LoVo (cell line): Measurements from ENCODE around the gene CORO7.

Source experiments
- DNase-seq: peaks from one replicate; pipeline ENCODE4 v3.0.0-alpha.2; 2016; ENCODE audit warnings: low spot score

CORO7 gene

GRCh38 chr16:4371357-4372000 is 44.9 kb downstream of the CORO7 start, which contains the start of gene VASN:
VASN (plus strand) TSS chr16:4371848; CDS start chr16:4380878, 9,030 bp downstream.
- DNase-seq: peak; percentile 61

DNA sequence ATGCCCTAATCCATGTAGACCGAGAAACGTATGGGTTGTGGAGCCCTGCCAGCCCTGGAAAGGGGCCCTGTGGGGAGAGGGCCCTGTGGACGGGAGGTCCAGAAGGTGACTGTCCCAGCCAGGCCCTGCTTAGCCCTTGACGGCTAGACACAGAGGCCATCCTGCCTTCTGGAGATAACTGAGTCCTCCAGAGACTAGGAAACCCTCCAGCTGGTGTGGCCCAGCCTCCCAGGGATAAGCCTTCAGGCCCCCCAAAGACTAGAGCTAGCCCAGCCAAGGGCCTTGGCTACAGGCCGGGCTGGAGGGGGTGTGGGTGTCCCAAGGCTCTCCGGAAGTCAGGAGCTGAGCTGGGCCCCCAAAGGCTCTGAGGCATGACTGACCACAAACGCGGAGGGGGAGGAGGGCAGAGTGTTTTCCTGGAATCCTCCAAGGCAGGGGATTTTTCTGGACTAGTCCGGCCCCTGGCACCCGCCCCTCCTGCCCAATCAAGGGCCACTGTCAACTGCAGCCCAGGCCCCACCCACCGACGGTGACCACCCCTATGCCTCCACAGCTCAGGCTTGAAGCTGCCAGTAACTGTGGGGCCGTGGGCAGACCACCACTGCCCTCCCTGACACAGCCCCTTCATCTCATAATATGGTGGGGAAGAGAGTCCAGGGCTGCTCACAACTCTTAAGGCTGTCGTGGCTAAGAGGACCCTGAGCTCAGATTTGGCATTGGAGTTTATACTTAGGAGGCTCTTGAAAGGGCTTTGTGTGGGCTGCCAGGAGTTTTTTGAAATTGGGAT is 45.6 kb downstream of the CORO7 start:
- no peak for DNase-seq

DNA sequence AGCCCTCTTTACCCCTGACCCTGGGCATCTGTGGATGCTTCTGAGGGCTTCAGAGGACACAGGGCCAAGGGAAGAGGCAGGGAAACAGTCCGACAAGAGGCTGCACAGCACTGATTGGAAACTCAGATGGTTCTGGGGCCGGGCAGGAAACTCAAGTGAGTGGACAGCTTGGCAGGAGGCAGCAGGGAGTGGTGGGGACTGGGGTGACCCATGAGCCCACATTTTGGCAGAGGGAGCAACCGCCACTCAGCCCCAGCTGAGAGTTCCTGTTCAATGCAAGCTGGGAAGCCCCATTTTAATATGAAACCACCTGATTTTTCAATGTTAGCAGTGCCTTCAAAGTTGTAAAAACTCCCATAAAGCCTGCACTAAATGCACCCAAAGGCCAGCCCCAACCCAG is 46.2 kb downstream of the CORO7 start:
- no peak for DNase-seq

GRCh38 chr16:4369007-4369733 is 47.2 kb downstream of the CORO7 start:
- no peak for DNase-seq

DNA sequence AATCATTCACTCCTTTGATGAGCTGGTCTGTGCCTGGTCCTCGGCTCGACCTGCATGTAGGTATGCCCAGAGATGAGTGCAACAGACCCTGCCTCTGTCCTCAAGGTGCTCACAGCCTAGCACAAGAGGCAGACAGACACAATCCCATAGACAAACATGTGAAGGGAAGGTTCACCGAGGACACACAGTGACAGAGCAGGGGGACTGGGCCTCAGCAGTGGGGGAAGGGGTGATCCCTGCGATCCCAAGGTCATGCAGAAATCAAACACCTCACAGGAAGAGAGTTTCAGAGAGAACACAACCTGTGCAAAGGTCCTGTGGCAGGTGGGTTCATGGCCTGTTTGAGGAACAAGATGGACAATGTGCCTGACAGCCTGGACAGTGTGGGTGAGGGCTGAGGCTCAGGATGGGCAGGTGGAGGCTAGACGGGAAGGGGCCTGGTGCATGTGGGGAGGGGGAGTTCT is 49.0 kb downstream of the CORO7 start:
- DNase-seq: no peak

DNA sequence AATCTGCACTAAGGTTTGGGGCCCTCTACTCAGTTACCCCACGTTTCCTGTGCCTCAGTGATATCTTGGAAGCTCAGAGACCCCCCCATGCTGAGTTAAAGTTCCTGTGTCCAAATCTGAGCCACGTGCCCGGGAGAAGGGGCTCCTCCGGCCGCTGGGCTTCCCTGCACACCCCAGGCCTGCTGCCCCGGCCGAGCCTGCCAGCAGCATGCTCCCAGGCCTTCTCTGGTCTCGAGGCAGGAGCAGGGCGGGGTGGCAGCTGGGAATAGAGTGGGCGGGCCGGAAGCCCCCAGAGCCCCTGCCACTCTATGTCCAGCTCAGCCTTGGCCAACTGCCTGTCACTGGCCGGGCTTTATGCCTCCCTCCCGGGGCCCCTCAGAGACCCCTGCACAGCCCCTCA is 50.4 kb downstream of the CORO7 start:
- no peak for DNase-seq

- DNase-seq: no peak
Observed at GRCh38 chr16:4365615-4366014, 50.8 kb downstream of the CORO7 start.

GRCh38 chr16:4365014-4365406 is 51.4 kb downstream of the CORO7 start:
- DNase-seq: no peak

DNA sequence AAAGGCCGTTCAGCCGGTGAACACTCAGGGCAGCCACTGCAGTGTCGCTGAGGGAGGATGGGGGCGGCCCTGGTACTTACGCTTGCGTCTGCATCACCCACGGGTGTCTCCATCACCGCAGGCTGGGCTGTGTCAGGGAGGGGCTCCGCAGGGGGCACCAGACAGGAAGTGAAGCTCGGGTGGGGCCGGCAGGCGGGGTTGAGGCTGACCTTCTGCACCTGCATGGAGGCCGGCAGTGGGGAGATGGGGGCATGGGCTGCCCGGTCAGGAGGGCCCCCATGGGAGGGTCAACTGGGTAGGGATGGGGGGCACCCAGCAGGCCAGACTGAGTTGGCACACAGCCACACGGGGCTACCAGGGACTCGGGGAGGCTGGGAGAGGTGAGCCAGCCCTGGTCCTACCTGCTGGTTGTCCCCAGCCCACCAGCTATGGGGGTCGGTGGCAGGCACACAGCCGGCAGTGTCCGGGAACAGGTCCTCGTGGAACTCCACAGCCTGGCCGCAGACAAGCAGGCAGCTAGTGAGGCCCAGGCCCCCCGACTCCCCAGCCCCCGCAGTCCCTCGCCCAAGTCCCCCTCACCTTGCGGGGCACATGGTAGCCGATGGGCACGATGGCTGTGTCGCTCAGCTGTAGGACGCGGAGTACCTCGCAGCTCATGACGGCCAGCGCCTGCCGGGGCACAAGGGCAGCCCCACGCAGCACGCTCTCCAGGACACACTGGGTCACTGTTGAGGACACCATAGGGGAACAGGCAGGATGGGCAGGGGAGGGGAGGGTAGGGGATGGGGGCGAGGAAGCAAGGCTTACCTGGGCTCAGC is 52.0 kb downstream of the CORO7 start:
- no peak for DNase-seq

- DNase-seq: no peak
Observed at GRCh38 chr16:4362476-4363135, 53.8 kb downstream of the CORO7 start.

GRCh38 chr16:4361944-4362311 is 54.5 kb downstream of the CORO7 start:
- no peak for DNase-seq

DNA sequence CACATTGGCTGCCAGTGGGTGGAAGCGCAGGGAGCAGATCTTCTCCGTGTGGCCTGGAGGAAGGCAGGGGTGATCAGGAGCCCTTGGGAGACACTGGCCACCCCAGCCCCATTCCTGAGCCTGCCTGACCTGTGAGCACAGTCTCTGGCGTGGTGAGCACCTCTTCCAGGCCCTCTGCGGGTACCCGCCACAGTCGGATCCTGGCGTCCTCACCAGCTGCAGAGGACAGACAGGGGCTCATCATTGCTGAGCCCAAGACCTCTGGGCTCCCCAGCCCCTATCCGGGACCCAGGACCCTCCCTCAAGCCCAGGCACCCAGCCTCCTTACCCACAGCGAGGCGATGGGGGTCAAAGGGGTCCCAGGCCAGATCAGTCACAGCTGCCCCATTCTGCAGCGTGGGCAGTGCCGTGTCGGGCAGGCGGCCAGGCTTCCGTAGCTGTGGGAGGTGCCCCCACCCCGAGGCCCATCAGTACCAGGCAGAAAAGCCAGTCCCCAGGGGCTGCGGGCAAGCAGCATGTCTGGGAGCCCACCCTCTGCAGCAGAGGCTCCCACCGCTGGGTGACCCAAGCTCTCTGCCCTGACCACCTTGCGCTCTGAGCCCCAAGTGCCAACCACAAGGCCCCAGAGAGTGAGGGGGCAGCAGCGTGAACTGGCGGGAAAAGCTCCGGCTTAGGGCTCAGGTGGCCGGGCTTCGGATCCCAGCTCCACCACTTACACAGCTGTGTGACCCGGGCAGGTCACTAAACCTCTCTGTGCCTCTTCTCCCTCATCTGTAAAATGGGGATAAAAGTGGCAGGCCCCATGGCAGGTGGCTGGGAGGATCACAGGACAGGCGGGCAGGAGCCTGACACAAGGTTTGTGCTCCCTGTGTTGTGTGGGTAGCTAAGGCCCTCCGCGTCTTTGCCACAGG is 55.1 kb downstream of the CORO7 start:
- DNase-seq: no peak

GRCh38 chr16:4360538-4361021 is 55.8 kb downstream of the CORO7 start:
- DNase-seq: no peak

- DNase-seq: no peak
Observed at GRCh38 chr16:4359914-4360313, 56.5 kb downstream of the CORO7 start.

DNA sequence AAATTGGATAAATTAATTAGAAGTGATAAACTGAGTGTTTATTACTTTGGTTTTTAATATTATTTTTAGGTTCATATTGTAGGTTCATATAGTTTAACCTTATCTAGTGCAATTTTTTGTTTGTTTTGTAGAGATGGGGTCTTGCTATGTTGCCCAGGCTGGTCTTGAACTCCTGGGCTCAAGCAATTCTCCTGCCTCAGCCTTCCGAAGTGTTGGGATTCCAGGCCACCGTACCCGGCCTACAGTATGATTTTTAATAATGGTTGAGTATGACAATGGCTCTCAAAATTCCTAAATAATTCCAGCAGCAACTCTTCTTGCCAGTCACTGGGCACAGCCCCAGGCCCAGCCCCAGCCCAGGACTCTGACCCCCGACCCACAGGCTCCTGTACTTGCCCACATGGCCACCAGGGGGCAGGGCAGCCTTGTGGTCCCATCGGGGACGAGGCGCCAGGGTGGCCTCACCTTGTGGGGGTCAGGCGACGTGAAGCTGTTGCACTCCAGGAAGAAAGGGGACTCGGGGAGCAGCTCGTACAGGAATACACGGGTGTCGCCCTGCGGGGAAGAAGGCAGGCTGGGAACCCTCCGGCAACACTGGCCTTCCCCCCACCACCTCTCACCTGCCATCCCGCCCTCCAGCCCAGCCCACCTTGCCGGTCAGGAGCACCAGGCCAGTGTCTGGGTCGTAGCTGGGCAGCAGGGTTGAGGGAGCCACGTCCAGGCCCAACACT is 57.4 kb downstream of the CORO7 start:
- no peak for DNase-seq

GRCh38 chr16:4358236-4358635 is 58.2 kb downstream of the CORO7 start:
- DNase-seq: no peak

DNA sequence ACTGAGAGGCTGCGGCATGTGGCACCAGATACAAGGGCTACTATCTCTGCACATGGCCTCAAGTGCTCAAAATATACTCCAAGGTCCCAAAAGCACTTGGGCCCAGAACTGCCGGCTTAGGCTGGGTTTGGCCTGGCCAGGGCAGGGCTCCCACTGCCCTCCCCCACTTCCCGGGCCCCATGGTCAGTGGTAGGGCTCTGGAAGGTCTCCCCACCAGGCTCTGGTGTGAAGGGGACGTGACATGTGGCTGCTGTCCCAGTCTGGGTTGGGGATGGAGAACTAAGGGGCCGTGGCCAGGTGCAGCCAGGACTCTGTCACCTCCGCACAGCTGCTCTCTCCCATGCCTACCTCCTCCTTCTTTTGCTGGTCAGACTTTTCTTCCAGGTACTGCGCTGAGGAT is 59.6 kb downstream of the CORO7 start:
- no peak for DNase-seq

- DNase-seq: no peak
Observed at GRCh38 chr16:4354512-4355409, 61.6 kb downstream of the CORO7 start.

DNA sequence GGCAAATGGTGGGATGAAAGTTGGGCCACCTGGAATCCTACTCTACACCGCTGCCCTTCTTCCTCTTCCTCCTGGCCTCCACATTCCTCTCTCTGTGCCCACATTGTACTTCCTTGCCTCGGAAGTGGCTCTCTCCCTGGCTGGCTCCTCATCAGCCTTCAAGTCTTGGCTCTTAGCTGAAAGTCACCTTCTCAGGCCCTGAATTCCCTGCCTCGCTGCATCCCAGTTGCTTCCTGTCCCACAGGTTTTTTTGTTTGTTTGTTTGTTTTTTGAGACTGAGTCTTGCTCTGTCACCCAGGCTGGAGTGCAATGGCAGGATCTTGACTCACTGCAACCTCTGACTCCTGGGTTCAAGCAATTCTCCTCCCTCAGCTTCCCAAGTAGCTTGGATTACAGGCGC is 62.7 kb downstream of the CORO7 start:
- no peak for DNase-seq
